ENCODE data around the gene MYH7.
A peak's percentile ranks its signal among the peaks of the same experiment; 100 is the strongest.

Gene MYH7

GRCh38 chr14:23447361-23448350, 12.2 kb upstream of the MYH7 start:
- no peak for DNase-seq

GRCh38 chr14:23446291-23446851, 10.9 kb upstream of the MYH7 start:
- DNase-seq: peak; percentile 43

DNA sequence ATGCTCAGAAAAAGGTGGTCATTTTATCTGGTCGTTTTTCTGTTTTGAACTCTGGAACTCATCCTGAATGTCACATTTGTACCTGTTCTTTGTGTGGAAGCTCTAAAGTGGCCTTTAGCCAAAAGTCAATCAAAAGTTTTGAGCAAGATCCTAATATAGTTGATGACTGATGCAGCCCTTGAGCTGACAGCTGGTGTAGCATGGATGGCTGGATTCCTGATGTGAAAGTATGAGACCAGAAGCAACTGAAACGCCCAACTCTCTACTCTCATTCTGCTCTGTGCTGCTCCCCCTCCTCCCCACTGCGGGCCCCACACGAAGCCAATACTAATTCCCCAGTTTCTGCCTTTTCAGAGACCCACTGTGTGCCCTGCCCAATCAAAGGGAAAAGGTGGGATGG, 10.3 kb upstream of the MYH7 start:
- no peak for DNase-seq

DNA sequence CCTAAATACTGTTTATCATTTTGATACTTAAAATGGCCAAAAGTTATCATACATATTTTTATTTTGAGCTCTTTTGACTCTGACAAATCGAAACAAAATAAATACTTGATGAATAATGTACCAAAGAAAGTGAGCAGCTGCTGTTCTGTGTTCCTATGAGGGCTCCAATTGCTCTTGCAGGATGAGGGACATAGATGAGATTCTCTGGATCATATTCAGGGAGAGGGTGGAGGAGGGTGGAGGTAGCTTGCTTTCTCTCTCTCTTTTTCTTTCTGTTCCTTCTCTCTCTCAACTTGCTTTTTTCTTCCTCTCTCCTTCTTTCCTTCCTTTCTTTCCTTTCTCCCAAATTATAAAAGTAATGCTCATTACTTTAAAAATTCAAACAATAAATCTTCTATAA, 8.9 kb upstream of the MYH7 start:
- DNase-seq: no peak

- DNase-seq: no peak
These were observed 8.4 kb upstream of the MYH7 start for GRCh38 chr14:23443881-23444280.

DNA sequence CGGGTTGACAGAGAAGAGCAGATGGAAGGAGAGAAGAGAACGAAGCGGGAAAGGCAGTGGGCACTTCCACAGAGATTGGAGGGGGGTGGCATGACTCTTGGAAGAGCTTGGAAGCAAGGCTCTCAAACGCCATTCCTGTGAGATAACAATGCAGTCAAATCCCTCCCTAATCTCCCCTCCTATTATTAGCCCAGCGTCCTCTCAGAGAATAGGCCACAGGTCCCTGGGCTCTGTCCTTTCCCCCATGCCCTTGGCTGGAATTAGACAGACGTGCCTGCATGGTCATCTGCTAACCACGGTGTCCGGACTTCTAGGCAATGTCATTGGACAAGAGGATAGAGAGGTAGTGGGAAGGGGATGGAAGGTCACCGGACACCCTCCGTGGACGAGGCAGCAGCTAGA, 8.0 kb upstream of the MYH7 start:
- no peak for DNase-seq

GRCh38 chr14:23442721-23443356, 7.4 kb upstream of the MYH7 start:
- no peak for DNase-seq

DNA sequence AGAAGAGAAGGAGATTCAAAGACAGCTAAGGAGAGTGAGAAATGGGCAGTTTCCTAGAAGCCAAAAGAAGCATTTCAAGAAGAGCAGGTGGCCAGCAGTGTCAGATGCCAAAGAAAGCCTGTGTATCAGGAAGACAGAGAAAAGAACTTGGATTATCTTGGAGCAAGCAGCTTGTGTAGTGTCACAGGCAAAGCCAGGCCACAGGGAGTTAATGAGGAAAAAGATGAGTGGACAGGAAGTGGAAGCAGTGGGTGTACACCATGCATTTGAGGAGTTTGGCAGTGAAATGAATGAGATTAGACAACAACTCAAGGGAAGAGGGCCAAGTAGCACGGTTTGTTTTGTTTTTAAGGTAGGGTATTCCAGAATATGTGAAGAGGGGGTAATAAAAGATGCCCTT, 5.6 kb upstream of the MYH7 start:
- DNase-seq: no peak

DNA sequence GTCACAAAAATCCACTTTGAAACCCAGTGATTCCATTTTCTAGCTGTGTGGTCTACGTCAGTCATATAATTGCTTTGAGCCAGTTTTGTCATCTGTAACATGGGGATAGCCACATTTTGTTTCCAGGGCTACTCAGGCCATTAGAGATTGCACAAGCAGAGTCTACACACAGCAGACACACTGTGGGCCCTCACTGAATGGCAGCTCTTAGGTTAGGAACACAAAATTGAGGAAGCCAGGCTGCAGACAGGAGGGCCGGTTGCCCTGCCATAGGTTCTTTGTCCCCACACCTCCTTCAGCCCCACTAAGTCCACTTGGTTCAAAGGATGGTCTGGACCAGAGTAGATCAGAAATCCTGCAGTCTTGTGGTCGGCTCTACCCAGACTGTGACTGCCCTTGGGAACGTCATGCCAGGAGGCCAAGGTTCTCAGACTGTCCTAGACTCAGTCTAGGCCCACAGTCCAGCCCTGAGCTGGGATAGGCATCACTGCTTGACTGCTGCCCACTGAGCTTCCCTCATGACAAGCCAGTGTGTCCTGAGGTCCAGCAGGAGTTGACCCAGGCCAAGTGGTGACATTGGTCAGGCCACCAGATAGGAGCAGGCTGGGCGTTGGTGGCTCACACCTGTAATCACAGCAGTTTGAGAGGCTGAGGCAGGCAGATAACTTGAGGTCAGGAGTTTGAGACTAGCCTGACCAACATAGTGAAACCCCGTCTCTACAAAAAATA, 3.8 kb upstream of the MYH7 start:
- DNase-seq: no peak

DNA sequence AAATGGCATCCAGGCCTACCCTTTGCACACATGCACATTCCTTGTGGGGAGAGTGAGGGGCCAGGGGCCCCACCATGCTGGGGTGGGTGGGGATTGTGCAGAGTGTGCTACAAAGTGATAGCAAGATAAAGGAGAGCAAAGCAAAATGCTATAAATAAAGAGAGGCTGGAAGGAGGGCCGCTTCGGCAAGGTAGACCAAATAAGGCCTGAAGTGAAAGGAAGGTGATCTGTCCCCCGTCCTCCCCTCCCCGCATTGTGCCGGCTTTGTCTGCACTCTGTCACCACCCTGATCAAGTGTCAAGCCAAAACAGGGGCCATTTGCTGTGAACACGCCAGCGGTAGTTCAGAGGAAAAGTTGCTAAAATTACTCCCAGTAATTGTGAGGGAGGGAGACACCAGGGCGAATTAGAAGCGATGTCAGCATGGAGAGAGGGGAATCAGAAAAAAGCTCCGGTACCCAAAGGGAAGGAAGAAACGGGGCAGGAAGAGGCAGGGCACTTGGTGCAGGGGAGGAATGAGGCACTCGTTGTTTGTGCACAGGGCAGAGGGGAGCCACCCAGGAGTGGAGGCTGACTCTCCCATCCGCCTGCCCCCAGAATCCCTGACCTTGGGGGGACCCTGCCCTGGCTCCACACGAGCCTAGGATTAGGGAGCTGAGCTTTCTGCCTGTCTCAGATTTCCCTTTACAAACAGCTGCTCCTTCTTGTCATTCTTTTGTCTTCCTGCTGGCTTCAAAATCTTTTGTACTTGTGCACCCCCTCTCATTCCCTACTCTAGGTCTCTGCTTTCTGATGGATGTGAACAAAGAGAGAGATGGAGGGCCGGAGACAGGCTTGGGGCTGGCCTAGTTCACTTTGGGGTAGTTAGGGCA, 2.9 kb upstream of the MYH7 start:
- peak; percentile 45 for DNase-seq

DNA sequence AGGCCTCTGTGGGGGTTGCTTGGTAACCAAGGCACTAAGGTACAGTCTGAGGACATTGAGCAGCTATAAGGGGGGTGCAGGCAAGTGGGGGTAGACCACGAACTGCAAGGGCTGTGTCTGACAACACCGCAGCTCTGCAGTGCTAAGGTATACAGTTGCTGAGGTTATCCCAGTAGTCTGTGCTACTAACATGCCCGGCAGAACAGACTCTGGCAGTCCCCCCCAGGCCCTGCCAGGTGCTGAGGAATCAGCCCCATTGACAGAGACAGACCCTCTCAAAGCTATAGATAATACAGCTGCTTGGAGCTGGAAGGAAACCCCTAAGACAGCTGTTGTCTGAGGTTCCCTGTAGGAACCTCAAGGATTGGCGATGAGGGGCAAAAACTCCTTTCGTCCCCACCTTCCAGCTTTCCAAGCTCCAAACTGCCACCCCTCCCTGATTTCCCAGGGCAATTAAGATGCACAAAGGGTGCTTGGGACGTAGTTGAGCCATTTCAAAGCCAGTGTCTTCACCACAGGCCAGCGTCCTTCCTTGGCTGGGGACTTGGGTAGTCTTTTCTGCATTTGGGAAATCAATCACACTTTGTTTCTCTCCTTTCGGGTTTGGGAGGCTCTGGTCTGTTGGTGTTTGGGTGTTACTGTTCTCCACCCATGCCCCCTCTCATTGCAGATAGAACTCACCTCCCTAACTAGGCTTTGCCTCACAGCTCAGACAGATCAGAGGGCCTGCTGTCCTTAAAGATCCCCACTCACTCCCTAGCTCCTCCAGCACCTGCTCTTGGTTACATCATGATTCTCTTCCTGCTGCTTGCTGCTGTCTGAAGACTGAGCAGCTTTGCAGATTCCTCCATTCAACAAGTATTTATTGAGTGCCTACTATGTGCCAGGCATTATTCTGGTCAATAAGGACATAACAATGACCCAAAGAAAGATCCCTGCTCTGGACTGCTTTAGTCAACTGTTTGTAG, 2.0 kb upstream of the MYH7 start:
- DNase-seq: peak; percentile 42

DNA sequence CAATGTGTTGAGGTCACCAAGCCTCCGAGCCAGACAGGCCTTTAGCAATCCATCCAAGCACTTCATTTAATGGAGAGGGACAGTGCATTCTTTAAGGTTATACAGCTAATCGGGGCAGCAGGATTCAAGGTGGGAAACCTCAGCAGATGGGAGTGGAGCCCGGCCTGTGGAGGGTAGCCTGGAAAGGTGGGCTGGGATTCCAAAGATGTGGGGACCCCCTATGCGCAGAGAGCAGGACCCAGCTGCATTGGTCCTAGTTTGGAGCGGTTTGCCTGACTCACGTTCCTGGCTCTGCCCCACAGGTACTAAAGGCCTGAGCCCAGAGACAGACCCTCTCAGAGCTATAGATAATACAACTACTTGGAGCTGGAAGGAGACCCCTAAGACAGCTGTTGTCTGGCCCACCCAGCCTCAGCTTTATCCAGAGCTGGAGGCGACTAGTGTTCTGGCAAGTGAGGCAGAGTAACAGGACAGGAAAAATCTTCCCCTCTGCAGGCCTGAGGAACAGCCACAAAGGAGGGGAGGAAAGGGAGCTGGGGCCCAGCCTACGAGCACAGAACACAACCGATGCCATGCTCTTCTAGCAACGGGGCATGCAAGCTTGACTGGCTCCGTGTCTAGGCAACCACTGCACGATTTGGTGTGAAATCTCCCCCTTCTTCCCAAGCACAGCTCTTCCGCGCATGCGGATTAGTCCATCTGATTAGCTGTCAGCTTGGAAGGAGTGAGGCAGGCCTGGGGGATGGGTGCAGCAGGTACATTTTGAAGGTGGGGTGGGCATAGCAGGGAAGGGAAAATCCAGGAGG, 1.1 kb upstream of the MYH7 start:
- DNase-seq: no peak

DNA sequence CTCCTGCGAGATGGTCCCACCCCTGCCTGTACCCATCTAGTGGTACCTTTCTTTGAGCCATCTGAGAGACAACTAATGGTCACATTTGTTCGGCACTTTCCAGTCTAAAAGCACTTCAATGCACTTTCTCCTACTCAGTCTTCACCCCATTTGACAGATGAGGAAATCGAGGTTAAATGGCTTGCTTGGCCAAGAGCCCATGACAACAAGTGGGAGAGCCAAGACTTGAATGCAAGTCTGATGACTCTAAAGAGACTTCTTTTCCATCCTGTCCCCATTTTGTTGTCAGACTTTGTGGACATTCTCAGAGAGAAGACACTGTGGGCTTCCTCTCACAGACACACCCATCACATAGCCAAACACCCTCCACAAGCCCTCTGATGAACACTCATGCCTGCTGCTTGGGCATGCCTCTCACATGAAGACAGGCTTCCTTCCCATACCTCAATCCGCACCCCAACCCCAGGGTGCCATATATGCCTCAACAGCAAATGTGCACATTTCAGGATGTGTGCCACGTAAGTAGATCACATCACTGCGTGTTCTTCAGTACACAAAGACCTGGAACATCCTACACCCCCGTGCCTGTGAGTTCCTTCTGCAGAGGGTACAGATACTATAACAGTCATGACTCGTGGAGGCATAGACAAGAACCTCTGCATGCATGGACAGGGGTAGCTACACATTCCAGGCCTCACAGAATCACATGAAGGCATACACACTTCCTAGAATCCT, 805 bp downstream of the MYH7 start:
- DNase-seq: no peak

DNA sequence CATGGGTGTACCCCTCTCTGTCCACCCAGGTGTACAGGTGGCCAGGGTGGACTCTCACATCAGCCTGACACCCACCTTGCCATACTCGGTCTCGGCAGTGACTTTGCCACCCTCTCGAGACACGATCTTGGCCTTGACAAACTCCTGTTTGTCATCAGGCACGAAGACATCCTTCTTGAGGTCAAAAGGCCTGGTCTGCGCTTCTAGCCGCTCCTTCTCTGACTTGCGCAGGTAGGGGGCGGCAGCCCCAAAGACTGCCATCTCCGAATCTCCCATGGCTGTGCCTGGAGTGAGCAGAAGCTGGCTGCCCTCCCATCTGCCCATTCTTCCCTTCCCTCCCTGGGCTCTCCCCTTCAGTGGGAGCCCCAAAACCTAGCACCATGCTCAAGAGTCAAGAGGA, 2.0 kb downstream of the MYH7 start:
- DNase-seq: no peak

GRCh38 chr14:23432946-23433345, 2.5 kb downstream of the MYH7 start:
- no peak for DNase-seq

DNA sequence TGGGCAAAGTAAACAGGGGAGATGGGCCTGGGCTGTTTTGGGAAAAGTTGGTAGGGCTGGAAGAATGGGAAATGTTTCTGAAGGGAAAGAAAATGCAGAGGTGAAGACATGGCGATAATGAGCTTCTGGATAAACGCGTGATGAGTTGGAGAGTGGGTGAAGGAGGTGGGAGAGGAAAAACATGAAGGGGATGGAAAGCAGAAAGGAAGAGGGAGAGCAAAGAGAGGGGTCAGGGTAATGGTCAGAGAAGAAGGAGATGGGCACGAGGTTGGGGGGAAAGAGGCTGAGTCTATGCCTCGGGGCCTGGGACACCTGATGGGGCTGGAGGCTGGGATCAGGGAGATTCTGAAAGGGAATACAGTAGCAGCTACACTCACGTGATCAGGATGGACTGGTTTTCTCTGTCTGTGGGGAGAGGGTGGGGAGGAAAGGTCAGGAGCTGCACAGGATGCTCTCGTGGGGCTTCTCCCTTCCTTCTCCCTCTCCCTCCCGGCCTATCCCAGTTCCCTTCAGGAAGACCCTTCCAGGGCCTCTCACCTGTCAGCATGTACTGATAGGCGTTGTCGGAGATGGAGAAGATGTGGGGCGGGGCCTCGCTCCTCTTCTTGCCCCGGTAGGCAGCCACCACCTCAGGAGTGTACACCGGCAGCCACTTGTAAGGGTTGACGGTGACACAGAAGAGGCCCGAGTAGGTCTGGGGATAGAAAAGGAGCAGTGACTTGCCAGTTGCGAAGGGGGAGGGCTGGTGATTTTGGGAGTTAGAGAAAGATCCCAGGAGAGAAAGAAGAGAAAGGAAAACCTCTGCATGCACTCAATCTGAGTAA, 3.1 kb downstream of the MYH7 start:
- no peak for DNase-seq

- no peak for DNase-seq
These were observed 4.0 kb downstream of the MYH7 start for GRCh38 chr14:23431486-23431885.

DNA sequence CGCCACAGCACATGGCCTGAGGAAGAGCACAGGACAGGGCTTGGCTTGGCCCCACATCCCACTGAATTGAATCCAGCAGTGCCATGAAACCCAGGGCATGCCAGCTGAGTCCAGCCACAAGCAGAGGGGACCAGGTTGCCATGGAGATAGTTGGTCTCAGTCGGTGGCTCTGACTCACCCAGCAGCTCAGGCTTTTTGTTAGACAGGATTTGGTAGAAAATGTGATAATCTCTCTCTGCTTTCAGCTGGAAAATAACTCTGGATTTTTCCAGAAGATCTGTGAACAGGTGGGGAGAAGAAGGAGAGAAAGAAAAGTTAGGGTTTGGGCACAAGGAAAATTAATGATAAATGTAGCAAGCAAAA, 4.8 kb downstream of the MYH7 start:
- DNase-seq: no peak
